Measurements from ENCODE around the gene PLCH1. TPM values are rescaled to one million over a fixed set of nuclear protein-coding genes. Genes with fewer than 3 reads are reported as not detected.

Gene PLCH1
- total and polyA plus RNA-seq, 9 of the 15 experiments (the other 6 are each of a cell fraction or from before 2014, with no cell fraction given): 0.17 to 0.62 (median 0.40) TPM

DNA sequence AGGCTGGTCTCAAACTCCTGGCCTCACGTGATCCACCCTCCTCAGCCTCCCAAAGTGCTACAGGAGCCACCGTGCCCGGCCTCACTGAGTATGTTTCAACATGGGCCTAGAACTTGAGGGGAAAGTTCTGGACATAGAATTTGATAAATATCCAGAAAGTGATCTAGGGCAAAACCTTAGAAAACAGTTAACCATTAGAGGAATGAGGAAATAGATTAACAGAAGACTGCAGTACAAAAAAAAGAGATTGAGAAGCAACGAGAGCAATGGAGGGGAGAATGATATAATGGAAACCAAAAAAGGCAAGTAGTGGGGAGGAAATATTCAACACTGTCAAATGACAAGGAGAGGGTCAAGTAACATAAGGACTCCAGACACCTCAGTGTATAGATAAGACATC, 191.5 kb downstream of the PLCH1 start (continued):
- TF ChIP-seq, protein P1, sequence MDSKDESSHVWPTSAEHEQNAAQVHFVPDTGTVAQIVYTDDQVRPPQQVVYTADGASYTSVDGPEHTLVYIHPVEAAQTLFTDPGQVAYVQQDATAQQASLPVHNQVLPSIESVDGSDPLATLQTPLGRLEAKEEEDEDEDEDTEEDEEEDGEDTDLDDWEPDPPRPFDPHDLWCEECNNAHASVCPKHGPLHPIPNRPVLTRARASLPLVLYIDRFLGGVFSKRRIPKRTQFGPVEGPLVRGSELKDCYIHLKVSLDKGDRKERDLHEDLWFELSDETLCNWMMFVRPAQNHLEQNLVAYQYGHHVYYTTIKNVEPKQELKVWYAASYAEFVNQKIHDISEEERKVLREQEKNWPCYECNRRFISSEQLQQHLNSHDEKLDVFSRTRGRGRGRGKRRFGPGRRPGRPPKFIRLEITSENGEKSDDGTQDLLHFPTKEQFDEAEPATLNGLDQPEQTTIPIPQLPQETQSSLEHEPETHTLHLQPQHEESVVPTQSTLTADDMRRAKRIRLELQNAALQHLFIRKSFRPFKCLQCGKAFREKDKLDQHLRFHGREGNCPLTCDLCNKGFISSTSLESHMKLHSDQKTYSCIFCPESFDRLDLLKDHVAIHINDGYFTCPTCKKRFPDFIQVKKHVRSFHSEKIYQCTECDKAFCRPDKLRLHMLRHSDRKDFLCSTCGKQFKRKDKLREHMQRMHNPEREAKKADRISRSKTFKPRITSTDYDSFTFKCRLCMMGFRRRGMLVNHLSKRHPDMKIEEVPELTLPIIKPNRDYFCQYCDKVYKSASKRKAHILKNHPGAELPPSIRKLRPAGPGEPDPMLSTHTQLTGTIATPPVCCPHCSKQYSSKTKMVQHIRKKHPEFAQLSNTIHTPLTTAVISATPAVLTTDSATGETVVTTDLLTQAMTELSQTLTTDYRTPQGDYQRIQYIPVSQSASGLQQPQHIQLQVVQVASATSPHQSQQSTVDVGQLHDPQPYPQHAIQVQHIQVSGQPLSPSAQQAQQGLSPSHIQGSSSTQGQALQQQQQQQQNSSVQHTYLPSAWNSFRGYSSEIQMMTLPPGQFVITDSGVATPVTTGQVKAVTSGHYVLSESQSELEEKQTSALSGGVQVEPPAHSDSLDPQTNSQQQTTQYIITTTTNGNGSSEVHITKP (IDR thresholded peaks at IDR 0.05; ENCODE audit: partially characterized antibody): no peak

DNA sequence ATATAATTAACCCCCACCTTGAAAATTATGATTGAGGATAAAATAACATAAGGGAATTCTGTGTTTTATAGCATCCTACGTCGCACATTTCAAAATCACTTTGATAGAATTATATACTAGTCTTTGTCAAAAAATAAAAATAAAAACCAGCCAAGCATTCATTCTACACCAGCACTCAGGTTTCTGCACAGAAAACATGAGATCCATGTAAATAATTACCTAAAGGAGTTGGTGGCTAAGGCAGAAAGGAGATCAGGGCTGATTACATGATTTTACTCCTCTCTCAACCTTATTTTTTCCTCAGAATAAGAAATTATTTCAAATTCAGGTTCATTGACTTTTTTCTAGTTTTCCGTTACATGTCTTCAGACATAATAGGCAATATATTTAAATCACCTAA, 194.5 kb downstream of the PLCH1 start:
- Histone ChIP-seq H4K20me1 (replicated peaks; ENCODE audit: control insufficient read depth, insufficient read depth, low read length) (no peaks in the 10 kb centered on the region), H3K9me1 (ENCODE audit: control insufficient read depth, insufficient read depth, low read length) (no peaks in the 10 kb centered on the region), H3K79me2 (ENCODE audit: control insufficient read depth, insufficient read depth, low read length) (no peaks in the 10 kb centered on the region), H3K4me3 (no peak overlapping the region), H3K27me3 (ENCODE audit: control insufficient read depth in 2 of 2, insufficient read depth in 2 of 2, low read length in 2 of 2) (no peaks in the 10 kb centered on the region), H3K4me2 (ENCODE audit: insufficient read depth, low read length) (no peak overlapping the region), H3K27ac (ENCODE audit: extremely low read depth, low read depth, low read length) (no peak overlapping the region), H3K9me3 (replicated peaks; ENCODE audit: control insufficient read depth, insufficient read depth, low read depth, low read length) (no peaks in the 10 kb centered on the region), H3K36me3 (ENCODE audit: control insufficient read depth, insufficient read depth, low read length) (no peaks in the 10 kb centered on the region), H2AFZ (ENCODE audit: low read depth, low read length) (no peak overlapping the region), H3K9ac (ENCODE audit: insufficient read depth in 1 of 2, low read depth in 2 of 2, low read length in 2 of 2) (no peak overlapping the region), H3K4me1 (replicated peaks in 1 of 2; ENCODE audit: control insufficient read depth in 2 of 2, insufficient read depth in 2 of 2, low read length in 2 of 2) (no peaks in the 10 kb centered on the region)
- no TSS peak for BruUV-seq (replicated peaks)
- POLR2A ChIA-PET: no interaction called here
- TF ChIP-seq TGIF2 (CRISPR knock-in tag; IDR thresholded peaks at IDR 0.05): no peak
- no peak for TF ChIP-seq POU5F1 (IDR thresholded peaks at IDR 0.05; ENCODE audit: borderline replicate concordance, low read depth, low read length, partially characterized antibody)
- TF ChIP-seq ETV5 (CRISPR knock-in tag; IDR thresholded peaks at IDR 0.05; ENCODE audit: low read depth): no peak
- no peak for TF ChIP-seq CBFA2T3 (IDR thresholded peaks at IDR 0.05)
- TF ChIP-seq, protein P2, sequence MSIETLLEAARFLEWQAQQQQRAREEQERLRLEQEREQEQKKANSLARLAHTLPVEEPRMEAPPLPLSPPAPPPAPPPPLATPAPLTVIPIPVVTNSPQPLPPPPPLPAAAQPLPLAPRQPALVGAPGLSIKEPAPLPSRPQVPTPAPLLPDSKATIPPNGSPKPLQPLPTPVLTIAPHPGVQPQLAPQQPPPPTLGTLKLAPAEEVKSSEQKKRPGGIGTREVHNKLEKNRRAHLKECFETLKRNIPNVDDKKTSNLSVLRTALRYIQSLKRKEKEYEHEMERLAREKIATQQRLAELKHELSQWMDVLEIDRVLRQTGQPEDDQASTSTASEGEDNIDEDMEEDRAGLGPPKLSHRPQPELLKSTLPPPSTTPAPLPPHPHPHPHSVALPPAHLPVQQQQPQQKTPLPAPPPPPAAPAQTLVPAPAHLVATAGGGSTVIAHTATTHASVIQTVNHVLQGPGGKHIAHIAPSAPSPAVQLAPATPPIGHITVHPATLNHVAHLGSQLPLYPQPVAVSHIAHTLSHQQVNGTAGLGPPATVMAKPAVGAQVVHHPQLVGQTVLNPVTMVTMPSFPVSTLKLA (conservative IDR thresholded peaks at IDR 0.05): no peak
- no peak for TF ChIP-seq POLR2B (IDR thresholded peaks at IDR 0.05; ENCODE audit: low read depth, partially characterized antibody)
- no peak for TF ChIP-seq SMC3 (conservative IDR thresholded peaks at IDR 0.05; ENCODE audit: insufficient read depth, low read depth, low read length)
- TF ChIP-seq TRIM28 (IDR thresholded peaks at IDR 0.05): no peak
- TF ChIP-seq, protein P3, sequence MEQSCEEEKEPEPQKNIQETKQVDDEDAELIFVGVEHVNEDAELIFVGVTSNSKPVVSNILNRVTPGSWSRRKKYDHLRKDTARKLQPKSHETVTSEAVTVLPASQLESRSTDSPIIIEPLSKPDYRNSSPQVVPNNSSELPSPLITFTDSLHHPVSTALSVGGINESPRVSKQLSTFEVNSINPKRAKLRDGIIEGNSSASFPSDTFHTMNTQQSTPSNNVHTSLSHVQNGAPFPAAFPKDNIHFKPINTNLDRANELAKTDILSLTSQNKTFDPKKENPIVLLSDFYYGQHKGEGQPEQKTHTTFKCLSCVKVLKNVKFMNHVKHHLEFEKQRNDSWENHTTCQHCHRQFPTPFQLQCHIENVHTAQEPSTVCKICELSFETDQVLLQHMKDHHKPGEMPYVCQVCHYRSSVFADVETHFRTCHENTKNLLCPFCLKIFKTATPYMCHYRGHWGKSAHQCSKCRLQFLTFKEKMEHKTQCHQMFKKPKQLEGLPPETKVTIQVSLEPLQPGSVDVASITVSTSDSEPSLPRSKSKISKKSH (CRISPR knock-in tag; IDR thresholded peaks at IDR 0.05): no peak
- no peak for TF ChIP-seq TAF15 (IDR thresholded peaks at IDR 0.05; ENCODE audit: low read depth, low read length)
- in situ Hi-C loops (cut with MboI) (no loop called here), intact Hi-C loops (cut with micrococcal nuclease) (no loop called here)
- CTCF ChIA-PET (ENCODE audit: low intra/inter-chr PET ratio): no interaction called here
- FAIRE-seq (no peak), ATAC-seq (no peak), DNase-seq (ENCODE audit: extremely low read depth in 1 of 4, low spot score in 3 of 4) (no peak)
- WGBS (ENCODE audit: insufficient coverage, low coverage, missing lambda C conversion rate): 0% methylated on average over 3 of the region's 3 CpGs

Measured in K562 (cell line).